Trophoblast cell (in vitro differentiated cells and primary cell): Measurements from ENCODE around the gene STX16.

Source experiments
- DNase-seq, 2 donors: peaks; one replicate each; pipeline ENCODE4 v3.0.0-alpha.2; 2016
- H2AFZ ChIP-seq: 2 replicates; pipeline ENCODE4 v1.6.1; 2013; ENCODE audit warnings: low read length, moderate library complexity, mild to moderate bottlenecking; ENCODE audit not compliant: insufficient read depth, poor library complexity
- H2AK5ac ChIP-seq: 2 replicates; pipeline ENCODE4 v1.6.1; 2013; ENCODE audit warnings: mild to moderate bottlenecking, low read length
- H2BK120ac ChIP-seq: 2 replicates; pipeline ENCODE4 v1.6.1; 2013; ENCODE audit warnings: low read length, mild to moderate bottlenecking, moderate library complexity; ENCODE audit not compliant: insufficient read depth, poor library complexity
- H2BK12ac ChIP-seq: 2 replicates; pipeline ENCODE4 v1.6.1; 2013; ENCODE audit warnings: mild to moderate bottlenecking, low read length, moderate library complexity
- H2BK5ac ChIP-seq: 2 replicates; pipeline ENCODE4 v1.6.1; 2013; ENCODE audit warnings: low read length, low read depth, moderate library complexity, mild to moderate bottlenecking; ENCODE audit not compliant: poor library complexity
- H3K14ac ChIP-seq: 2 replicates; pipeline ENCODE4 v1.6.1; 2013; ENCODE audit warnings: mild to moderate bottlenecking, low read length
- H3K18ac ChIP-seq: 2 replicates; pipeline ENCODE4 v1.6.1; 2013; ENCODE audit warnings: mild to moderate bottlenecking, low read length
- H3K23ac ChIP-seq: 2 replicates; pipeline ENCODE4 v1.6.1; 2013; ENCODE audit warnings: low read length
- H3K27ac ChIP-seq: 2 replicates; pipeline ENCODE4 v1.5.1; 2013; ENCODE audit warnings: low read depth, mild to moderate bottlenecking, inconsistent platforms, low read length, moderate library complexity
- H3K27me3 ChIP-seq: 2 replicates; pipeline ENCODE4 v1.6.1; 2013; ENCODE audit warnings: inconsistent platforms, mild to moderate bottlenecking, low read length, moderate library complexity; ENCODE audit not compliant: insufficient read depth
- H3K36me3 ChIP-seq, 2 experiments: 1 replicate in 1 of 2; 2 replicates in 1 of 2; pipeline ENCODE4 v1.6.1; 2013; ENCODE audit warnings: low read length in 2 of 2, mild to moderate bottlenecking in 2 of 2, moderate library complexity in 1 of 2; ENCODE audit not compliant: insufficient read depth in 2 of 2, control insufficient read depth in 1 of 2
- H3K4ac ChIP-seq: 2 replicates; pipeline ENCODE4 v1.6.1; 2013; ENCODE audit warnings: low read depth, mild to moderate bottlenecking, low read length, moderate library complexity
- H3K4me1 ChIP-seq, 2 experiments: 1 replicate in 1 of 2; 2 replicates in 1 of 2; pipeline ENCODE4 v1.6.1; 2013; ENCODE audit warnings: low read length in 2 of 2, mild to moderate bottlenecking in 2 of 2, moderate library complexity in 1 of 2; ENCODE audit not compliant: insufficient read depth in 2 of 2, control insufficient read depth in 1 of 2
- H3K4me2 ChIP-seq: 2 replicates; pipeline ENCODE4 v1.6.1; 2013; ENCODE audit warnings: inconsistent platforms, mild to moderate bottlenecking, low read length, moderate library complexity
- H3K4me3 ChIP-seq: 2 replicates; pipeline ENCODE4 v1.5.1; 2013; ENCODE audit warnings: mild to moderate bottlenecking, low read depth, low read length, inconsistent platforms
- H3K79me1 ChIP-seq: one replicate; pipeline ENCODE4 v1.6.1; 2013; ENCODE audit warnings: low read length
- H3K79me2 ChIP-seq: 2 replicates; pipeline ENCODE4 v1.6.1; 2013; ENCODE audit warnings: low read length, mild to moderate bottlenecking; ENCODE audit not compliant: control insufficient read depth, insufficient read depth, poor library complexity
- H3K9ac ChIP-seq: 2 replicates; pipeline ENCODE4 v1.6.1; 2013; ENCODE audit warnings: mild to moderate bottlenecking, low read length
- H3K9me3 ChIP-seq: 2 replicates; pipeline ENCODE4 v1.6.1; 2013; ENCODE audit warnings: low read depth, mild to moderate bottlenecking, control low read depth, inconsistent platforms, low read length; ENCODE audit not compliant: insufficient read depth
- H4K12ac ChIP-seq: 2 replicates; pipeline ENCODE4 v1.6.1; 2013; ENCODE audit warnings: low read depth, mild to moderate bottlenecking, low read length, moderate library complexity
- H4K8ac ChIP-seq: 2 replicates; pipeline ENCODE4 v1.6.1; 2013; ENCODE audit warnings: low read depth, mild to moderate bottlenecking, low read length, moderate library complexity
- H4K91ac ChIP-seq: one replicate; pipeline ENCODE4 v1.6.1; 2013; ENCODE audit warnings: low read depth, mild to moderate bottlenecking, low read length, moderate library complexity
- WGBS: extraction: QIAGEN DNeasy Blood & Tissue Kit; methylation state at CpG from one replicate; pipeline ENCODE4 v1.1.7; 2013; ENCODE audit warnings: missing lambda C conversion rate; ENCODE audit not compliant: insufficient read length, insufficient coverage; ENCODE audit errors: extremely low coverage; 5-methylcytosine and 5-hydroxymethylcytosine counted together

Gene STX16

DNA sequence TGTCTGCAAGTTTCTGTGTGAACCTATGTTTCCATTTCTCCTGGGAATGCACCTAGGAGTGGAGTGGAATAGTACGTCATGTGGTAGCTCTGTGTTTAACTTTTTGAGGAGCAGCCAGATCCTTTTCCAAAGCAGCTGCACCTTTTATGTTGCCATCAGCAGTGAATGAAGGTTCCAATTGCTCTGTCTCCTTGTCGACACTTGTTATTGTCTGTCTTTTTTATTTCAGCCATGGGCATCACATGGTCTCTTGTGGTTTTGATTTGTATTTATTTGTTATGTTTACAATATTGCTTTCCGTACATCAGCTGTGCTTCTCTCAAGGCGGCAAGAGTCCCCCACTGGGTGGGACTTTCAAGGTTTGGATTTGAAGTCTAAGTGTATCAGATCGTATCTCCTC is 33.9 kb upstream of the STX16 start:
- no CpG with 5 or more reads among the region's 5 CpGs for whole genome bisulfite sequencing
- Histone ChIP-seq H3K18ac (no peak overlapping the region), H3K36me3 (no peaks in the 10 kb centered on the region), H3K27ac (no peak overlapping the region), H2BK12ac (no peak overlapping the region), H2BK5ac (no peak overlapping the region), H4K8ac (no peak overlapping the region), H3K14ac (no peak overlapping the region), H2AFZ (no peak overlapping the region), H4K12ac (no peak overlapping the region), H3K79me2 (no peaks in the 10 kb centered on the region), H3K79me1 (peaks cover 8% of the 10 kb centered on the region), H3K4me1 (peaks cover 3 to 6% of the 10 kb centered on the region in 2 experiments), H4K91ac (no peak overlapping the region), H2AK5ac (no peak overlapping the region), H3K4me2 (no peak overlapping the region), H2BK120ac (no peak overlapping the region), H3K9me3 (peaks cover 5% of the 10 kb centered on the region), H3K4me3 (no peak overlapping the region), H3K4ac (no peak overlapping the region), H3K27me3 (no peaks in the 10 kb centered on the region), H3K23ac (no peak overlapping the region), H3K9ac (no peak overlapping the region)
- no peak for DNase-seq

- no peak overlapping the region for H4K12ac ChIP-seq
- no peak overlapping the region for H3K18ac ChIP-seq
- H3K4me2 ChIP-seq = no peak overlapping the region
- no peaks in the 10 kb centered on the region for H3K79me2 ChIP-seq
- H3K23ac ChIP-seq = no peak overlapping the region
- H3K27me3 ChIP-seq = no peaks in the 10 kb centered on the region
- peak overlapping the region; percentile 24 for H2BK120ac ChIP-seq
- WGBS = no CpG with 5 or more reads among the region's 12 CpGs
- H4K8ac ChIP-seq = no peak overlapping the region
- H3K9me3 ChIP-seq = peaks cover 16% of the 10 kb centered on the region
- H3K36me3 ChIP-seq = peaks cover 0 to 4% of the 10 kb centered on the region in 2 experiments
- H3K27ac ChIP-seq = no peak overlapping the region
- H3K14ac ChIP-seq = peak overlapping the region; percentile 44
- no peak overlapping the region for H2BK5ac ChIP-seq
- peak overlapping the region; percentile 46 for H2BK12ac ChIP-seq
- H4K91ac ChIP-seq = peak overlapping the region; percentile 27
- H3K4ac ChIP-seq = no peak overlapping the region
- H3K79me1 ChIP-seq = peaks cover 10% of the 10 kb centered on the region
- no peak for DNase-seq
- no peak overlapping the region for H2AFZ ChIP-seq
- peak overlapping the region; percentile 40 for H2AK5ac ChIP-seq
- H3K9ac ChIP-seq = no peak overlapping the region
- peaks cover 6 to 7% of the 10 kb centered on the region in 2 experiments for H3K4me1 ChIP-seq
- H3K4me3 ChIP-seq = no peak overlapping the region
Measured at GRCh38 chr20:58618351-58619076, 32.6 kb upstream of the STX16 start.

- Histone ChIP-seq H3K18ac (peak overlapping the region; percentile 16), H2BK5ac (peak overlapping the region; percentile 6), H3K4me3 (no peak overlapping the region), H3K4me2 (no peak overlapping the region), H3K9me3 (peaks cover 18% of the 10 kb centered on the region), H3K36me3 (peaks cover 0 to 5% of the 10 kb centered on the region in 2 experiments), H3K27ac (no peak overlapping the region), H3K23ac (no peak overlapping the region), H2BK12ac (peak overlapping the region; percentile 46), H3K79me2 (peaks cover 2% of the 10 kb centered on the region), H4K12ac (no peak overlapping the region), H3K4me1 (peaks cover 12 to 13% of the 10 kb centered on the region in 2 experiments), H3K4ac (no peak overlapping the region), H3K79me1 (peaks cover 15% of the 10 kb centered on the region), H3K27me3 (no peaks in the 10 kb centered on the region), H4K91ac (peak overlapping the region; percentile 27), H4K8ac (no peak overlapping the region), H2BK120ac (peak overlapping the region; percentile 24), H3K14ac (peak overlapping the region; percentile 44), H2AFZ (no peak overlapping the region), H3K9ac (no peak overlapping the region), H2AK5ac (peak overlapping the region; percentile 40)
- WGBS = no CpG with 5 or more reads among the region's 22 CpGs
- DNase-seq = no peak
Measured at GRCh38 chr20:58619077-58619863, 31.8 kb upstream of the STX16 start.

DNA sequence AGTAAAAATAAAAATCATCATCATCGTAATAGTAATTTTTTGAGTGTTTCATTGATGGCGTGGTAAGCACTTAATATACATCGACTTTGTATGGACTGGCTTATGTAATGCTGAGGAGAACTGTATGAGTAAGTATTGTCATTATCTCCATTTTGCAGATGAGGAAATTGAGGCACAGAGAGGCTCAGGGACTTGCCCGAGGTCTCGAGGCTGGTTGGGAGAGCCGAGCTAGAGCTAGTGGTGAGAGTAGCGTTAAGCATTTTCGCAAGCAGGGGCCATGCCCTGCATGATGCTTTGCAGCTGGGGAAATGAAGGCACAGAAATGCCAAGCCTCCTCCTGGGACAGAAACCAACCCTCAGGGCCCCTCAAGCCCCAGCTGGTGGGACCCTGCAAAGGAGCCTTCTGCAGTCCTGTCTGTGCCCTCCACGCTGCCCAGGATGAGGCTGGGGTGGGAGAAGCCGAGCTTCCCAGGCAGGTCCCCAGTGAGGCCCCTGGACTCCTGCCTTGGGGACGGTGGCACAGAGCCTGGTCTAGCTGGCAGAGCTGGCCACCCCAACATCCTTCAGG is 31.1 kb upstream of the STX16 start:
- H3K4me2 ChIP-seq = no peak overlapping the region
- peaks cover 20% of the 10 kb centered on the region for H3K79me1 ChIP-seq
- H3K4ac ChIP-seq = no peak overlapping the region
- H2AFZ ChIP-seq = no peak overlapping the region
- peaks cover 18% of the 10 kb centered on the region for H3K9me3 ChIP-seq
- H3K4me3 ChIP-seq = no peak overlapping the region
- peaks cover 19 to 20% of the 10 kb centered on the region in 2 experiments for H3K4me1 ChIP-seq
- peaks cover 0 to 5% of the 10 kb centered on the region in 2 experiments for H3K36me3 ChIP-seq
- no peak overlapping the region for H4K91ac ChIP-seq
- no peak overlapping the region for H2BK5ac ChIP-seq
- no peak overlapping the region for H3K9ac ChIP-seq
- H4K12ac ChIP-seq = no peak overlapping the region
- no peak overlapping the region for H3K23ac ChIP-seq
- H2BK120ac ChIP-seq = no peak overlapping the region
- H3K27me3 ChIP-seq = no peaks in the 10 kb centered on the region
- H3K79me2 ChIP-seq = peaks cover 2% of the 10 kb centered on the region
- WGBS = no CpG with 5 or more reads among the region's 11 CpGs
- H4K8ac ChIP-seq = no peak overlapping the region
- H3K18ac ChIP-seq = no peak overlapping the region
- H3K14ac ChIP-seq = no peak overlapping the region
- DNase-seq = no peak
- H2AK5ac ChIP-seq = no peak overlapping the region
- H2BK12ac ChIP-seq = no peak overlapping the region
- no peak overlapping the region for H3K27ac ChIP-seq
